K562 (cell line): ENCODE results near the gene RAE1. TPM values are rescaled to one million over a fixed set of nuclear protein-coding genes. Genes with fewer than 3 reads are reported as not detected.

Experiments
- ATAC-seq: fragments of 200-7000 bp; cut with Tn5 transposase; 3 replicates; pipeline ENCODE4 v1.9.1; 2020; ENCODE audit warnings: moderate library complexity
- BruUV-seq: library from RNA; stranded (reverse); fragments of 400-500 nt; replicated peaks from 2 replicates; lab custom pipeline; 2021; lab: Mats Ljungman, UMichigan
- CTCF ChIA-PET: fragments of 300-600 bp; formaldehyde crosslinking; extraction: SDS; loops from one replicate; lab custom pipeline; 2021; ENCODE audit warnings: low intra/inter-chr PET ratio; lab: Yijun Ruan, JAX
- POLR2A ChIA-PET: fragments of 300-600, 350-650 bp; sonication (Branson Sonifier 250); formaldehyde crosslinking; extraction: SDS; loops from one replicate; lab custom pipeline; 2021; ENCODE audit warnings: antibody characterized with exemption, inconsistent platforms; lab: Yijun Ruan, JAX
- DNase-seq, 4 experiments: peaks; one replicate each; pipeline versions ENCODE4 v3.0.0 to v3.0.0-alpha.2; 2011 to 2018; ENCODE audit warnings: low spot score in 3 of 4, mixed read lengths in 3 of 4; ENCODE audit errors: extremely low read depth in 1 of 4
- FAIRE-seq: peaks from 2 replicates; lab custom pipeline; 2011; peaks lifted over from hg19 to GRCh38; lab: Jason Lieb, UNC
- H2AFZ ChIP-seq: 2 replicates; pipeline ENCODE4 v1.6.0; 2011; ENCODE audit warnings: low read depth, low read length, control low read depth, inconsistent platforms
- H3K27ac ChIP-seq: fragments of 200-600 bp; 3 replicates; pipeline ENCODE4 v1.8.0; 2011; ENCODE audit warnings: low read depth, mild to moderate bottlenecking, control low read depth, inconsistent platforms, low read length, moderate library complexity, mixed read lengths; ENCODE audit errors: extremely low read depth
- H3K27me3 ChIP-seq, 2 experiments: fragments of 300-600 bp in 1 of 2; 2 replicates in 1 of 2; 3 replicates in 1 of 2; pipeline versions ENCODE4 v1.6.0 to v1.8.0; 2011; ENCODE audit warnings: inconsistent platforms in 2 of 2, low read length in 2 of 2, mild to moderate bottlenecking in 1 of 2, mixed read lengths in 1 of 2, moderate library complexity in 1 of 2; ENCODE audit not compliant: control insufficient read depth in 2 of 2, insufficient read depth in 2 of 2
- H3K36me3 ChIP-seq: fragments of 300-600 bp; 3 replicates; pipeline ENCODE4 v1.8.0; 2011; ENCODE audit warnings: mild to moderate bottlenecking, low read length, inconsistent platforms; ENCODE audit not compliant: control insufficient read depth, insufficient read depth
- H3K4me1 ChIP-seq, 2 experiments: fragments of 200-600 bp in 1 of 2; replicated peaks in 1 of 2; 2 replicates in 1 of 2; 3 replicates in 1 of 2; pipeline versions ENCODE4 v1.5.1 to v1.8.0; 2011; ENCODE audit warnings: inconsistent platforms in 2 of 2, low read length in 2 of 2, mild to moderate bottlenecking in 1 of 2, mixed read lengths in 1 of 2, moderate library complexity in 1 of 2; ENCODE audit not compliant: control insufficient read depth in 2 of 2, insufficient read depth in 2 of 2
- H3K4me2 ChIP-seq: 2 replicates; pipeline ENCODE4 v1.6.1; 2011; ENCODE audit warnings: low read length, control low read depth, inconsistent platforms, mixed read lengths; ENCODE audit not compliant: insufficient read depth
- H3K4me3 ChIP-seq: fragments of 200-600 bp; sonication (generic), shearing (Covaris generic); 2 replicates; pipeline ENCODE4 v1.5.1; 2016; ENCODE audit warnings: control low read depth, inconsistent platforms
- H3K79me2 ChIP-seq: fragments of 200-600 bp; 3 replicates; pipeline ENCODE4 v1.8.0; 2011; ENCODE audit warnings: low read length, inconsistent platforms; ENCODE audit not compliant: control insufficient read depth, insufficient read depth
- H3K9ac ChIP-seq, 2 experiments: 2 replicates each; pipeline versions ENCODE4 v1.6.0 to v1.6.1; 2011; ENCODE audit warnings: low read depth in 2 of 2, low read length in 2 of 2, control low read depth in 1 of 2, inconsistent platforms in 1 of 2, mild to moderate bottlenecking in 1 of 2, mixed read lengths in 1 of 2; ENCODE audit not compliant: insufficient read depth in 1 of 2
- H3K9me1 ChIP-seq: one replicate; pipeline ENCODE4 v1.6.0; 2011; ENCODE audit warnings: inconsistent platforms, mild to moderate bottlenecking, low read length, moderate library complexity; ENCODE audit not compliant: control insufficient read depth, insufficient read depth
- H3K9me3 ChIP-seq: replicated peaks from 2 replicates; pipeline ENCODE4 v1.5.1; 2011; ENCODE audit warnings: low read depth, low read length, inconsistent platforms; ENCODE audit not compliant: control insufficient read depth, insufficient read depth
- H4K20me1 ChIP-seq: replicated peaks from 2 replicates; pipeline ENCODE4 v1.6.1; 2011; ENCODE audit warnings: low read length, inconsistent platforms, mixed read lengths; ENCODE audit not compliant: control insufficient read depth, insufficient read depth
- ARNT ChIP-seq, 2 experiments: fragments of 450-650 bp; IDR thresholded peaks; 2 replicates each; pipeline ENCODE4 v1.6.1; 2016; ENCODE audit warnings: mild to moderate bottlenecking in 1 of 2
- CBFB ChIP-seq: sonication (generic); formaldehyde crosslinking; IDR thresholded peaks from 2 replicates; pipeline ENCODE4 v1.4.0; 2020; ENCODE audit warnings: mild to moderate bottlenecking, missing genetic modification reagents
- IRF1 ChIP-seq: sonication (generic); formaldehyde crosslinking; IDR thresholded peaks from 2 replicates; pipeline ENCODE4 v1.8.0; 2022; ENCODE audit warnings: missing genetic modification reagents, mild to moderate bottlenecking, borderline replicate concordance
- KLF16 ChIP-seq: IDR thresholded peaks from 2 replicates; pipeline ENCODE4 v1.6.1; 2016; ENCODE audit warnings: antibody characterized with exemption
- NCOA6 ChIP-seq: fragments of 450-650 bp; IDR thresholded peaks from 2 replicates; pipeline ENCODE4 v1.6.1; 2017; ENCODE audit warnings: mild to moderate bottlenecking
- PHF8 ChIP-seq: fragments of 200-600 bp; sonication (generic); IDR thresholded peaks from 2 replicates; pipeline ENCODE4 v1.6.1; 2012; ENCODE audit warnings: mixed run types, mild to moderate bottlenecking, inconsistent platforms, low read length, moderate library complexity, borderline replicate concordance
- RFX1 ChIP-seq: fragments of 450-650 bp; IDR thresholded peaks from 2 replicates; pipeline ENCODE4 v1.6.1; 2016; ENCODE audit warnings: mild to moderate bottlenecking, moderate library complexity
- STAT5B ChIP-seq: fragments of 250-450 bp; sonication (Bioruptor Pico); IDR thresholded peaks from 2 replicates; pipeline ENCODE4 v1.8.0; 2021; ENCODE audit warnings: mild to moderate bottlenecking, inconsistent platforms
- TFE3 ChIP-seq: fragments of 450-650 bp; formaldehyde crosslinking; IDR thresholded peaks from 2 replicates; pipeline ENCODE4 v1.4.0; 2020; ENCODE audit warnings: mild to moderate bottlenecking, mixed read lengths
- TSC22D4 ChIP-seq: fragments of 450-650 bp; IDR thresholded peaks from 2 replicates; pipeline ENCODE4 v1.6.1; 2016; ENCODE audit warnings: missing genetic modification characterization, missing biosample characterization, control low read depth
- ZNF77 ChIP-seq: fragments of 250-450 bp; sonication (Bioruptor Pico); IDR thresholded peaks from 2 replicates; pipeline ENCODE4 v1.5.0; 2020
- WGBS: fragments of 100-300 bp; shearing (Covaris generic); methylation state at CpG from one replicate; pipeline ENCODE4 v1.1.6; 2016; ENCODE audit warnings: low coverage, mixed read lengths; ENCODE audit not compliant: insufficient coverage; ENCODE audit errors: missing lambda C conversion rate; 5-methylcytosine and 5-hydroxymethylcytosine counted together
- in situ Hi-C: fragments of 300-500 bp; cut with MboI; formaldehyde crosslinking; loops from 4 replicates; pipeline ENCODE4 v1.15.0; 2018; ENCODE audit warnings: inconsistent platforms, mixed read lengths
- intact Hi-C: fragments of 100-400 bp; cut with micrococcal nuclease; formaldehyde crosslinking; loops from 2 replicates; pipeline ENCODE4 v1.14.2; 2022
- polyA plus RNA-seq, 8 experiments: library from polyadenylated mRNA; depleted of rRNA in 4 of 8; stranded (reverse) in 5 of 8; unstranded in 3 of 8; fragments of >200 nt; fragmentation: Nextera tagmentation in 2 of 8; fragmentation: Illumina TruSeq in 1 of 8; extraction: Ambion mirVana in 2 of 8; extraction: Trizol in 1 of 8; gene quantifications; 2 replicates each; pipeline versions ENCODE4 v1.2.1 to v1.2.3, GENCODE V29; 2011 to 2014; ENCODE audit warnings: inconsistent platforms in 1 of 8, missing spikeins in 1 of 8
- total RNA-seq, 7 experiments: library from RNA; depleted of rRNA in 6 of 7; stranded (reverse); fragments of >200 nt in 6 of 7; fragmentation: Illumina TruSeq in 2 of 7; extraction: Trizol in 2 of 7; gene quantifications; 2 replicates each; pipeline versions ENCODE4 v1.2.1 to v1.2.3, GENCODE V29; 2011 to 2021; ENCODE audit warnings: low replicate concordance in 1 of 7
- TF ChIP-seq, protein P1 (sequence below): fragments of 250-450 bp; sonication (Bioruptor Pico); IDR thresholded peaks from 2 replicates; pipeline ENCODE4 v1.4.0; 2020; ENCODE audit warnings: borderline replicate concordance

RAE1 gene
- total and polyA plus RNA-seq, 9 of the 15 experiments (the other 6 are each of a cell fraction or from before 2014, with no cell fraction given): 33.7 to 248 (median 77.7) TPM

GRCh38 chr20:57382516-57382915 is 31.5 kb downstream of the RAE1 start:
- Histone ChIP-seq H3K27ac (no peak overlapping the region), H3K4me1 (peaks cover 0 to 13% of the 10 kb centered on the region in 2 experiments; a peak in 3 of 5 replicates), H3K36me3 (peaks cover 25% of the 10 kb centered on the region; the same call in 2 of the 3 replicates), H3K9me3 (no peaks in the 10 kb centered on the region), H3K9ac (no peak overlapping the region), H4K20me1 (peaks cover 2% of the 10 kb centered on the region; the same call in 1 of the 2 replicates), H3K79me2 (no peaks in the 10 kb centered on the region), H3K4me3 (no peak overlapping the region), H2AFZ (no peak overlapping the region), H3K9me1 (no peaks in the 10 kb centered on the region), H3K4me2 (no peak overlapping the region), H3K27me3 (no peaks in the 10 kb centered on the region)
- DNase-seq (no peak), ATAC-seq (no peak), FAIRE-seq (no peak)
- CTCF ChIA-PET: interaction anchor here (0.6 to 4.3 kb wide), 6 partner anchors 108 to 211 kb away, joined by 3 to 77 read pairs (median 4); no protein-coding TSS in a partner anchor
- POLR2A ChIA-PET: no interaction called here
- TF ChIP-seq KLF16 (no peak), IRF1 (CRISPR knock-in tag) (no peak), TSC22D4 (tag) (no peak), TFE3 (CRISPR knock-in tag) (no peak), PHF8 (no peak), CBFB (CRISPR knock-in tag) (no peak), NCOA6 (no peak), STAT5B (no peak), ARNT (IDR thresholded peaks at IDR 0.05) (no peak), RFX1 (no peak), ZNF77 (CRISPR knock-in tag) (no peak)
- TF ChIP-seq, protein P1, sequence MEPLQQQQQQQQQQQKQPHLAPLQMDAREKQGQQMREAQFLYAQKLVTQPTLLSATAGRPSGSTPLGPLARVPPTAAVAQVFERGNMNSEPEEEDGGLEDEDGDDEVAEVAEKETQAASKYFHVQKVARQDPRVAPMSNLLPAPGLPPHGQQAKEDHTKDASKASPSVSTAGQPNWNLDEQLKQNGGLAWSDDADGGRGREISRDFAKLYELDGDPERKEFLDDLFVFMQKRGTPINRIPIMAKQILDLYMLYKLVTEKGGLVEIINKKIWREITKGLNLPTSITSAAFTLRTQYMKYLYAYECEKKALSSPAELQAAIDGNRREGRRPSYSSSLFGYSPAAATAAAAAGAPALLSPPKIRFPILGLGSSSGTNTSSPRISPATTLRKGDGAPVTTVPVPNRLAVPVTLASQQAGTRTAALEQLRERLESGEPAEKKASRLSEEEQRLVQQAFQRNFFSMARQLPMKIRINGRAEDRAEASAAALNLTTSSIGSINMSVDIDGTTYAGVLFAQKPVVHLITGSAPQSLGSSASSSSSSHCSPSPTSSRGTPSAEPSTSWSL: no peak
- in situ Hi-C loops (loop anchor here (25.0 kb wide), 1 partner anchor 830 kb away; no protein-coding TSS in a partner anchor), intact Hi-C loops (loop anchor here (1.0 to 5.0 kb wide), 2 partner anchors 40 to 212 kb away; no protein-coding TSS in a partner anchor)
- 69% methylated on average over 5 of the region's 5 CpGs for WGBS
- BruUV-seq: no TSS peak
